Endothelial cell of umbilical vein (primary cell): ENCODE measurements around the gene TTLL4.

Source experiments
- CTCF ChIP-seq, 2 donors: IDR thresholded peaks; 1 replicate in 1 of 2; 2 replicates in 1 of 2; pipeline ENCODE4 v1.5.1; 2011; ENCODE audit warnings: low read length in 2 of 2, mild to moderate bottlenecking in 2 of 2, moderate library complexity in 2 of 2, control low read depth in 1 of 2, inconsistent platforms in 1 of 2, low read depth in 1 of 2; ENCODE audit not compliant: insufficient read depth in 1 of 2; ENCODE audit errors: extremely low read depth in 1 of 2
- EZH2 ChIP-seq: IDR thresholded peaks from 2 replicates; pipeline ENCODE4 v1.6.1; 2012; ENCODE audit warnings: borderline replicate concordance, low read depth, mild to moderate bottlenecking, moderate library complexity, low read length, inconsistent platforms; ENCODE audit not compliant: severe bottlenecking
- MAX ChIP-seq: IDR thresholded peaks from 2 replicates; pipeline ENCODE4 v1.6.1; 2011; ENCODE audit not compliant: insufficient read depth, insufficient read length
- POLR2A ChIP-seq: IDR thresholded peaks from 2 replicates; pipeline ENCODE4 v1.6.1; 2012; ENCODE audit warnings: low read depth, mild to moderate bottlenecking, control low read depth, low read length
- POLR2AphosphoS5 ChIP-seq: IDR thresholded peaks from 2 replicates; pipeline ENCODE4 v1.6.1; 2012; ENCODE audit warnings: low read depth, mild to moderate bottlenecking, control low read depth, low read length, moderate library complexity; ENCODE audit not compliant: insufficient read depth

GRCh38 chr2:218783688-218784087 is 73.1 kb downstream of the TTLL4 start:
- TF ChIP-seq POLR2A (no peak), POLR2AphosphoS5 (no peak), CTCF (IDR thresholded peaks at IDR 0.05; ENCODE audit: extremely low read depth in 1 of 2, insufficient read depth in 1 of 2, low read depth in 1 of 2, low read length in 2 of 2) (no peak), EZH2 (no peak), MAX (no peak)
